Pancreas (tissue), 10 donors: ENCODE results near the gene SPATA17. TPM values are rescaled to one million over a fixed set of nuclear protein-coding genes. Genes with fewer than 3 reads are reported as not detected.

ENCODE experiments used
- ATAC-seq, 4 donors: fragments of 200-7000 bp; cut with Tn5 transposase; one replicate each; pipeline versions ENCODE4 v1.8.0 to v1.9.1; 2020; ENCODE audit warnings: mild to moderate bottlenecking in 4 of 4, moderate library complexity in 4 of 4
- DNase-seq, 6 donors: peaks; one replicate each; pipeline ENCODE4 v3.0.0-alpha.2; 2020
- FAIRE-seq: peaks from 2 replicates; lab custom pipeline; 2012; peaks lifted over from hg19 to GRCh38; lab: Jason Lieb, UNC
- H3K27ac ChIP-seq, 4 donors: fragments of 200-600 bp; sonication (generic); 1 replicate in 3 of 4; 2 replicates in 1 of 4; pipeline versions ENCODE4 v1.5.0 to v1.8.0; 2020
- H3K27me3 ChIP-seq, 4 donors: fragments of 200-600 bp; one replicate each; pipeline ENCODE4 v1.8.0; 2021
- H3K36me3 ChIP-seq, 3 donors: fragments of 200-600 bp; sonication (generic) in 1 of 3; one replicate each; pipeline versions ENCODE4 v1.5.0 to v1.8.0; 2020 to 2021
- H3K4me1 ChIP-seq, 3 donors: fragments of 200-600 bp; one replicate each; pipeline ENCODE4 v1.8.0; 2021
- H3K4me3 ChIP-seq, 4 donors: fragments of 200-600 bp; sonication (generic) in 2 of 4; one replicate each; pipeline versions ENCODE4 v1.5.0 to v1.8.0; 2020 to 2021
- H3K9me3 ChIP-seq, 4 donors: fragments of 200-600 bp; one replicate each; pipeline ENCODE4 v1.8.0; 2021
- CTCF ChIP-seq, 4 donors: fragments of 200-600 bp; sonication (generic) in 3 of 4; IDR thresholded peaks; one replicate each; pipeline versions ENCODE4 v1.5.0 to v1.8.0; 2021; ENCODE audit warnings: antibody characterized with exemption in 4 of 4
- WGBS, 2 donors: extraction: QIAGEN DNeasy Blood & Tissue Kit; methylation state at CpG; one replicate each; pipeline ENCODE4 v1.1.7; 2013; 5-methylcytosine and 5-hydroxymethylcytosine counted together
- intact Hi-C, 3 donors: fragments of 100-400 bp; cut with DNase I; formaldehyde crosslinking; loops; one replicate each; pipeline versions ENCODE4 v1.11.1 to v1.14.2; 2022
- polyA plus RNA-seq, 2 donors: library from polyadenylated mRNA; stranded (reverse); fragments of 200-250 nt; gene quantifications; one replicate each; pipeline ENCODE4 v1.2.3, GENCODE V29; 2013
- total RNA-seq, 6 donors: library from RNA; stranded (reverse); fragmentation: NEBNext Ultra II Directional in 4 of 6; extraction: Animal tissue kit (Norgen Biotek cat#: 25700) in 4 of 6; gene quantifications; one replicate each; pipeline versions ENCODE4 v1.2.1 to v1.2.4, GENCODE V29; 2021 to 2023
- donor health status: healthy with polysubstance abuse.
- donor health status: DM: no; HTN: no; CAD: no; lungs with moderate emphysema.
- donor health status: DM: no; HTN: no; CAD: no.
- donor health status: control.
- donor health status: control.
- donor health status: Bipolar disorder and iron deficiency.
- donor health status: DM: yes; HTN: yes; CAD: no.
- donor health status: DM: no; HTN: no; CAD: no.
- donor health status: DM: no; HTN: no; CAD: no.
- donor health status: DM: yes; HTN: yes; CAD: no.

Gene SPATA17
- total and polyA plus RNA-seq, 8 donors = 0.16 to 1.0 (median 0.53) TPM

- FAIRE-seq (no peak), DNase-seq (no peak), ATAC-seq (no peak)
- Histone ChIP-seq H3K27ac (no peak overlapping the region), H3K4me3 (no peak overlapping the region), H3K9me3 (no peaks in the 10 kb centered on the region), H3K4me1 (no peaks in the 10 kb centered on the region), H3K27me3 (no peaks in the 10 kb centered on the region), H3K36me3 (no peaks in the 10 kb centered on the region)
- intact Hi-C loops = no loop called here
- WGBS, 2 donors = 70 to 83% methylated on average over 5 of the region's 5 CpGs
- TF ChIP-seq CTCF (IDR thresholded peaks at IDR 0.05) = no peak
Observed at GRCh38 chr1:217813031-217813430, 181.9 kb downstream of the SPATA17 start.

GRCh38 chr1:217837691-217838090 lies 206.5 kb downstream of the SPATA17 start:
- DNase-seq (no peak), FAIRE-seq (no peak), ATAC-seq (no peak)
- 77 to 78% methylated on average over 2 of the region's 2 CpGs for WGBS, 2 donors
- H3K36me3 ChIP-seq = no peaks in the 10 kb centered on the region
- no peaks in the 10 kb centered on the region for H3K4me1 ChIP-seq
- intact Hi-C loops = no loop called here
- no peak overlapping the region for H3K4me3 ChIP-seq
- no peaks in the 10 kb centered on the region for H3K27me3 ChIP-seq
- TF ChIP-seq CTCF (IDR thresholded peaks at IDR 0.05) = no peak
- H3K9me3 ChIP-seq = no peaks in the 10 kb centered on the region
- no peak overlapping the region for H3K27ac ChIP-seq

- 72% methylated on average over 3 of the region's 3 CpGs for WGBS, 2 donors
- DNase-seq (no peak), FAIRE-seq (no peak), ATAC-seq (no peak)
- H3K27me3 ChIP-seq = no peaks in the 10 kb centered on the region
- intact Hi-C loops = no loop called here
- H3K36me3 ChIP-seq = no peaks in the 10 kb centered on the region
- no peak for TF ChIP-seq CTCF (IDR thresholded peaks at IDR 0.05)
- H3K4me3 ChIP-seq = no peak overlapping the region
- no peaks in the 10 kb centered on the region for H3K4me1 ChIP-seq
- H3K27ac ChIP-seq = no peak overlapping the region
- no peaks in the 10 kb centered on the region for H3K9me3 ChIP-seq
Observed at GRCh38 chr1:217839161-217839560, 208.0 kb downstream of the SPATA17 start.

- no peak overlapping the region for H3K27ac ChIP-seq
- H3K4me1 ChIP-seq = no peaks in the 10 kb centered on the region
- H3K4me3 ChIP-seq = no peak overlapping the region
- no peaks in the 10 kb centered on the region for H3K9me3 ChIP-seq
- WGBS, 2 donors = 37 to 38% methylated on average over 1 of the region's 1 CpG
- no peak for TF ChIP-seq CTCF (IDR thresholded peaks at IDR 0.05)
- no peaks in the 10 kb centered on the region for H3K36me3 ChIP-seq
- DNase-seq (no peak), ATAC-seq (no peak), FAIRE-seq (no peak)
- H3K27me3 ChIP-seq = no peaks in the 10 kb centered on the region
- intact Hi-C loops = no loop called here
Observed at GRCh38 chr1:217846733-217847132, 215.6 kb downstream of the SPATA17 start.

GRCh38 chr1:217847643-217848042 lies 216.5 kb downstream of the SPATA17 start:
- ATAC-seq (no peak), DNase-seq (no peak), FAIRE-seq (no peak)
- Histone ChIP-seq H3K4me3 (no peak overlapping the region), H3K27me3 (no peaks in the 10 kb centered on the region), H3K36me3 (no peaks in the 10 kb centered on the region), H3K4me1 (no peaks in the 10 kb centered on the region), H3K9me3 (no peaks in the 10 kb centered on the region), H3K27ac (no peak overlapping the region)
- intact Hi-C loops = no loop called here
- TF ChIP-seq CTCF (IDR thresholded peaks at IDR 0.05) = no peak
- WGBS, 2 donors = 88 to 92% methylated on average over 3 of the region's 3 CpGs
